ENCODE results near the gene KIAA0930.

The KIAA0930 gene

DNA sequence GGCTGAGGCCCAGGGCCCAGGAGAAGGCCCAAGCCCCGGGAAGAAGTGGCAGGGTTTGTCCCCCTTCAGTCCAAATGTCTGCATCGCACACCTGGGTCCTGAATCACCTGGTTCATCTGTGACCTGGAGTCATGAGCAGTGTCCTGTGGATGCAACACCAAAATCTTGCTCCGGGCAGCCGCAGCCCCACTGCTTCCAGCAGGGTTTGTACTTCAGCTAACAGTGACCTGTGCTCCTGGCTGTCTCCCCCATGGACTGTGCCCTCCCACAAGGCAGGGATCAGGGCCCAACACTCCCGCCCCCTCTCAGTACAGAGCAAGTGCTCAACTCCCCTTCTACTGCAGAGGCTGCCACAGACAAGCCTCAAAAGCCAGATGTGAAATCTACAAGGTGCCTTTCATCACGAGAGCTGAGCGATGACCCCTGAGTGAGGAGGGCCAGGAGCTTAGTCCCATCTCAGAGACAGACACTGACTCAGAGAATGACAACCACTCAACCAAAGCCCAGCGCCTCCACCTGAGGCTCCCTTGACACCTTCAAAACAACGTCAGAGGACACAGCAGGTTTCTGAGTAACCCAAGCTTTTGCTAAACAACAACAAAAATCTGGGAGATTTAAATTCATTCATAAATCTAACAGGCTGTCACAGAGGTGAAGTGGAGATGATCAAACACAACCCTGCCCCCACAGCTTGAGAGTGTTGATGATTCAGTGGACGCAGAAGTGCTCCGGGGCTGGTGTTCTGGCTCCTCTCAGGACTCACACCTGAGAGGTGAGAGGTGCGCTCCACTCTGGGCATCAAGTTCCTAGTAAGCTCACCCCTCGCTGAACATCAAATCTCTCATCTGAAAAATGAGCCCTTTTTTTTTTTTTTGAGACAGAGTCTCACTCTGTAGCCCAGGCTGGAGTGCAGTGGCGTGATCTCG lies 3.4 kb downstream of the KIAA0930 start:
- no peaks in the 10 kb centered on the region for H3K36me3 ChIP-seq (ENCODE audit: control insufficient read depth, insufficient read depth, low read length)
- H3K27me3 ChIP-seq (ENCODE audit: control insufficient read depth, insufficient read depth, low read length, poor library complexity, severe bottlenecking), result peaks cover 22% of the 10 kb centered on the region
- H3K27ac ChIP-seq (ENCODE audit: insufficient read depth, low read depth, low read length, poor library complexity, severe bottlenecking), result no peak overlapping the region
- peaks cover 17% of the 10 kb centered on the region for H3K4me1 ChIP-seq (ENCODE audit: control insufficient read depth, insufficient read depth, low read length)
- H3K9me3 ChIP-seq (ENCODE audit: control insufficient read depth, low read length), result no peaks in the 10 kb centered on the region
- no peak overlapping the region for H3K4me3 ChIP-seq (ENCODE audit: insufficient read depth, low read depth, low read length)
- WGBS, 2 experiments, result 90 to 91% methylated on average over 15 of the region's 15 CpGs

DNA sequence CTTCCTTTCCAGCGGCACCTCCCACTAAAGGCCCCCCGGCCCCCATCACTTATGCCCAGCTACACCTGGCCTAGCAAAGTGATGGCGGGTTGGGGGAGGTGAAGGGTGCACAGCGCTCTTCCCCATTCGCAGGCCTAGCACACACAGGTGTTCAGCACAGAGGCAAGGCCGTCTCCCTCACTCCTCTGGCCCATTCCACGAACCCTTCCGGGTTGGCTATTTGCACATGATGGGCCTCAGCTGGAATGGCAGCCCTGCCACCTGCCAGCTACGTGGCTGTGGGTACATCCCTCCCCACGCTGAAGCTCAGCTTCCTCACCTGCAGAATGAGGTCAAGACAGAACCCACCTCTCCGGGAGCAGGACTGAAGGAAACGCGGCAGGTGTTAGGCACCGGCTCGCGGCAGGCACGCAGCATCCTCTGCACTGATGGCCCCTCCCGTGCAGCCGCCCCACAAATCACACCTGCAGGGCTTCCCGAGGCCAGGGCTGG lies 4.8 kb downstream of the KIAA0930 start:
- H3K27me3 ChIP-seq (ENCODE audit: control insufficient read depth, insufficient read depth, low read length, poor library complexity, severe bottlenecking), result peaks cover 11% of the 10 kb centered on the region
- no peak overlapping the region for H3K4me3 ChIP-seq (ENCODE audit: insufficient read depth, low read depth, low read length)
- H3K9me3 ChIP-seq (ENCODE audit: control insufficient read depth, low read length), result no peaks in the 10 kb centered on the region
- H3K27ac ChIP-seq (ENCODE audit: insufficient read depth, low read depth, low read length, poor library complexity, severe bottlenecking), result no peak overlapping the region
- peaks cover 17% of the 10 kb centered on the region for H3K4me1 ChIP-seq (ENCODE audit: control insufficient read depth, insufficient read depth, low read length)
- H3K36me3 ChIP-seq (ENCODE audit: control insufficient read depth, insufficient read depth, low read length), result no peaks in the 10 kb centered on the region
- WGBS, 2 experiments, result 94% methylated on average over 20 of the region's 20 CpGs

DNA sequence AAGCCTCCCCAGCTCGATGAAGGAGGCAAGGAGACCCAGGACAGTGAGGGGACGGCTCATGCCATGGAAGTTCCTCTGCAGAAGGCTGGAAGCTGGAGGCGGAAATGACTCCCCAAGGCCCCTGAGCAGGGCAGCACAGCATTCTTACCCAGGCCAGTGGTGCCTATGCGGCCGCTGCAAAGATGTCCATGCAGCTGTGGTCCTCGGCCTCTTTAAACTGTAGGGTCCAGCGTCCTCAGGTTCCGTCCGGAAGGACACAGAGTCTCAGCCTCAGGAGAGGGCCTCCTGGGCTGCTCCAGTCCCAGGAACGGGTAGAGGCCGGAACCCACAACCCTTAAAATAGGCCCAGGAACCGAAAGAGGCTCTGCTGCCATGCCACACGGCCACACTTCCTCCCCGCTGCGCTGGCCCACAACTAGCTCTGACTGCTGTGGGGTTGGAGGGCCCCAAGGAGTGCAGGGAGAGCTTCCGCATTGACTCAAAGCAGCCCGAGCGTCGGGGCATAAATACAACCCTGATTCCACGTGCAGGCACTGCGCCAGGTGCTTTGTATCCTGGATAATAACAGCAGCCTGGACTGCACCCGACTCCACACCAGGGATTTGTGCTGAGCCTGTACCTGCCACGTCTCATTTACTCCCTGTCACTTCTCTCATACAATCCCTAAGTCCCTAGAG lies 5.5 kb downstream of the KIAA0930 start:
- H3K9me3 ChIP-seq (ENCODE audit: control insufficient read depth, low read length), result no peaks in the 10 kb centered on the region
- 93 to 96% methylated on average over 23 of the region's 23 CpGs for WGBS, 2 experiments
- H3K4me1 ChIP-seq (ENCODE audit: control insufficient read depth, insufficient read depth, low read length), result peaks cover 17% of the 10 kb centered on the region

DNA sequence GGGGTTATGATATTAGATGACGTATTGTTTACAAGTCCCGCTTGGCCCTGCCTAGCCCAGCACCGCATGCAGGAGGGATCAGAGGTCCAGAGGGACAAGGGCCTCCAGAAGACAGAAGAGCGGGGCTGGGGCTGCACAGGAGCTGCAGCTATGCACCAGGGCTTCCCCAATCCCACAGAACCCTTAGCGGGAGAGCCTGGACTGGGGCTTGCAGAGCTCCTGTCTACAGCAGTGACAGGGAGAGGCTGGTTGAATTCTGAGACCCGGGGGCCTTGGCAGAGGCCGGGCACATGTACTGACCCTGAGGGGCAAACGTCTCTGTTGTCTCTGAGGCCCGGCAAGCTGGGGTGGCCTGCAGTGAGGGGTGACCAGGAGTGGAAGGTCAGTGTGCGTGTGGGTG lies 6.9 kb downstream of the KIAA0930 start:
- H3K36me3 ChIP-seq (ENCODE audit: control insufficient read depth, insufficient read depth, low read length), result no peaks in the 10 kb centered on the region
- no peaks in the 10 kb centered on the region for H3K27me3 ChIP-seq (ENCODE audit: control insufficient read depth, insufficient read depth, low read length, poor library complexity, severe bottlenecking)

More for the DNA sequence above, 5.5 kb downstream of the KIAA0930 start:
- Histone ChIP-seq H3K27me3 (ENCODE audit: control insufficient read depth, insufficient read depth, low read length, poor library complexity, severe bottlenecking) (peaks cover 8% of the 10 kb centered on the region), H3K4me3 (ENCODE audit: insufficient read depth, low read depth, low read length) (no peak overlapping the region), H3K36me3 (ENCODE audit: control insufficient read depth, insufficient read depth, low read length) (no peaks in the 10 kb centered on the region), H3K27ac (ENCODE audit: insufficient read depth, low read depth, low read length, poor library complexity, severe bottlenecking) (no peak overlapping the region)

DNA sequence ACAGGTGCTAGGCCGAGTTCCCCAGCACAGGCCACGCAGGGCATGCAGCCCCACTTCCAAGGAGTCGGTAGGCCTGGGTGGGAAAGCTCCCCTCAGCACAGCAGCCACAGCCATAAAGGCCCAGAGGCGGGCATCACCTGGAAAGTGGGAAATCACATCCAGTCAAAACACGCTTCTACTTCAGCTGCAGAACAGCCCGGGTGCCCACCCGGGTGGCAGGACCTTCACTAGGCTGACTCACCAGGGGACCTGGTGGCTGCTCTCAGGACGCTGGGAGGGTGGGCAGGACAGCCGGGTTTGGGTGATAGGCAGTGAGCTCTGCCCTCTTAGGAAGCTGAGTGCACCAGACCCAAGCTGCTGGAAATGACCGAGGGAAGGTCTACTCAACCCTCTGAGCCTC lies 7.3 kb downstream of the KIAA0930 start:
- Histone ChIP-seq H3K27me3 (ENCODE audit: control insufficient read depth, insufficient read depth, low read length, poor library complexity, severe bottlenecking) (no peaks in the 10 kb centered on the region), H3K4me3 (ENCODE audit: insufficient read depth, low read depth, low read length) (no peak overlapping the region), H3K27ac (ENCODE audit: insufficient read depth, low read depth, low read length, poor library complexity, severe bottlenecking) (no peak overlapping the region), H3K9me3 (ENCODE audit: control insufficient read depth, low read length) (no peaks in the 10 kb centered on the region), H3K4me1 (ENCODE audit: control insufficient read depth, insufficient read depth, low read length) (peaks cover 6% of the 10 kb centered on the region), H3K36me3 (ENCODE audit: control insufficient read depth, insufficient read depth, low read length) (no peaks in the 10 kb centered on the region)
- 93 to 94% methylated on average over 10 of the region's 10 CpGs for WGBS, 2 experiments

More for the DNA sequence above, 6.9 kb downstream of the KIAA0930 start:
- Histone ChIP-seq H3K9me3 (ENCODE audit: control insufficient read depth, low read length) (no peaks in the 10 kb centered on the region), H3K4me1 (ENCODE audit: control insufficient read depth, insufficient read depth, low read length) (peaks cover 6% of the 10 kb centered on the region), H3K4me3 (ENCODE audit: insufficient read depth, low read depth, low read length) (no peak overlapping the region), H3K27ac (ENCODE audit: insufficient read depth, low read depth, low read length, poor library complexity, severe bottlenecking) (no peak overlapping the region)
- WGBS, 2 experiments, result 93 to 95% methylated on average over 10 of the region's 10 CpGs

DNA sequence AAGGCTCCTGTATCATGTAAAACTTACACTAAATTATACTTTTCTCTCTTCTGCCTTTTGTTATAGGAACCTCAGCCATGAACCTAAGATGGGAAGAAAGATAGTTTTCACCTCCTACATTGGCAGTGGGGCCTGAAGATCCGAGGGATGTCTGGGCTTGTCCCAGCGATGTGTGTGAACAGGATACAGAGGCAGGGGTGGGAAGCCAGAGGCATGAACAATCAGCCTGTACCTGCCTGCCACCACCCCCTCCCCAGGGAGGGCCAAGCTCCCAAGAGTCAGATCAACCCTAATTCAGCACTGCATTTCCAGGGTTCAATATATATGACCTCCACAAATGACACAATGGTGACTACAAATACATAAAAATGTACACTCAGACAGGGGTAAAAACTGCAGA lies 9.4 kb downstream of the KIAA0930 start:
- H3K4me1 ChIP-seq (ENCODE audit: control insufficient read depth, insufficient read depth, low read length), result peaks cover 9% of the 10 kb centered on the region
- H3K36me3 ChIP-seq (ENCODE audit: control insufficient read depth, insufficient read depth, low read length), result no peaks in the 10 kb centered on the region
- no peak overlapping the region for H3K4me3 ChIP-seq (ENCODE audit: insufficient read depth, low read depth, low read length)
- H3K9me3 ChIP-seq (ENCODE audit: control insufficient read depth, low read length), result no peaks in the 10 kb centered on the region
- 89 to 92% methylated on average over 2 of the region's 2 CpGs for WGBS, 2 experiments
- no peaks in the 10 kb centered on the region for H3K27me3 ChIP-seq (ENCODE audit: control insufficient read depth, insufficient read depth, low read length, poor library complexity, severe bottlenecking)
- no peak overlapping the region for H3K27ac ChIP-seq (ENCODE audit: insufficient read depth, low read depth, low read length, poor library complexity, severe bottlenecking)

DNA sequence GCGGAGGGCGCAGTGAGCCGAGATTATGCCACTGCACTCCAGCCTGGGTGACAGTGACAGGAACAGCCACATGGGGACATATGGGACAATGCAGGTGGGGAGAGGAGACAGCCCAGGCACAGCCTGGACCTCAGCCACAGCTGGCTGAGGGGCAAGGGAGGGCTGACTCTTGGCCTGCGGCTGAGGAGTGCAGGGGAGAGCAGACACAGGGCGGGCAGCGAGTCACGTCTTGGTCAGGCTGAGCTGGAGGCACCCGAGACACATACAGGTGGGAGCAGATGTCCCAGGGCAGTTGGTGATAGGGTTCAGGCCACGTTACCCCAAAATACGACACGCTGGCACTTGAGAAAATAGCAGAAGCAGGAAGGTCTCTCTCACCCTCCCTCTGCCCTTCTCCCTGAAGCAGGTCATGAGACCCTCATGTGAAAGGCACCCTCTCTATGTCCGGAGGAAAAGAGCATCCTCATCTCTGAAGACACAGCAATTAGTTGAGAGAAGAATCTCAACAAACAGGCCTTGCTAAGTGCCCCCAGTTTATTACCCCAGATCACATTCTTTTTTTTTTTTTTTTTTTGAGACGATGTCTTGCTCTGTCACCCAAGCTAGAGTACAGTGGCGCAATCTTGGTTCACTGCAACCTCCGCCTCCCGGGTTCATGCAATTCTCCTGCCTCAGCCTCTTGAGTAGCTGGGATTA lies 10.5 kb downstream of the KIAA0930 start:
- Histone ChIP-seq H3K4me3 (ENCODE audit: insufficient read depth, low read depth, low read length) (no peak overlapping the region), H3K9me3 (ENCODE audit: control insufficient read depth, low read length) (no peaks in the 10 kb centered on the region), H3K27me3 (ENCODE audit: control insufficient read depth, insufficient read depth, low read length, poor library complexity, severe bottlenecking) (no peaks in the 10 kb centered on the region), H3K36me3 (ENCODE audit: control insufficient read depth, insufficient read depth, low read length) (no peaks in the 10 kb centered on the region), H3K4me1 (ENCODE audit: control insufficient read depth, insufficient read depth, low read length) (peaks cover 20% of the 10 kb centered on the region), H3K27ac (ENCODE audit: insufficient read depth, low read depth, low read length, poor library complexity, severe bottlenecking) (no peak overlapping the region)
- 84 to 88% methylated on average over 16 of the region's 16 CpGs for WGBS, 2 experiments

DNA sequence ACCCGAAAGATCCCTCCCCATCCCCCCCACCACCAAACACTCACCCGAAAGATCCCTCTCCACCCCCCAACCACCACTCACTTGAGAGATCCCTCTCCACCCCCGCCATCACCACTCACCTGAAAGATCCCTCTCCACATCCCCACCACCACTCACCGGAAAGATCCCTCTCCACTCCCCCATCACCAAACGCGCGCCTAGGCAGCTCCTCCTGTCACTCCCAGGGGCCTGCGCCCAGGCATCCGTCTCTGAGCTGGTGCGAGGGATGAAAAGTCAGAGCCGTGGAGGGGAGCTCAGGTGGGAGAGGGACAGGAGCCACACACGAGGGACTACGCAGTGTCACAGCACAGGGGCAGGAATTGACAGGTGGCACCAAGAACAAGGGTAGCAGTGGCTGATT lies 11.5 kb downstream of the KIAA0930 start:
- H3K9me3 ChIP-seq (ENCODE audit: control insufficient read depth, low read length), result no peaks in the 10 kb centered on the region
- H3K4me3 ChIP-seq (ENCODE audit: insufficient read depth, low read depth, low read length), result no peak overlapping the region
- 90% methylated on average over 10 to 11 of the region's 13 CpGs for WGBS, 2 experiments
- H3K4me1 ChIP-seq (ENCODE audit: control insufficient read depth, insufficient read depth, low read length), result peaks cover 27% of the 10 kb centered on the region
- H3K36me3 ChIP-seq (ENCODE audit: control insufficient read depth, insufficient read depth, low read length), result no peaks in the 10 kb centered on the region
- no peaks in the 10 kb centered on the region for H3K27me3 ChIP-seq (ENCODE audit: control insufficient read depth, insufficient read depth, low read length, poor library complexity, severe bottlenecking)
- no peak overlapping the region for H3K27ac ChIP-seq (ENCODE audit: insufficient read depth, low read depth, low read length, poor library complexity, severe bottlenecking)

DNA sequence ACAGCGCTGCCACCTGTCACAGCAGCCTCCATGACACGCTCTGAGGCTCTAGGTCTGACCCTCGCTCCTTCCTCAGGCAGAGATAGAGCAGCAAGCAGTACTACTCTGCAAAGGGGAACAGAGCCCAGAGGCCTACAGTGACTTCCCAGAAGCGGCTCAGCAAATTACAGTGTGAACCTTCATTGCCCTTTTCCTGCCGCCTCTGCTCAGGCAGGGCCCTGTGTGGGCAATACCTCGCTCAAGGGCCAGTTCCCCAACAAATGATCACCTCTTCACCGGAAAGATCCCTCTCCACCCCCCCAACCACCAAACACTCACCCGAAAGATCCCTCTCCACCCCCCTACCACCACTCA lies 12.3 kb downstream of the KIAA0930 start:
- Histone ChIP-seq H3K9me3 (ENCODE audit: control insufficient read depth, low read length) (no peaks in the 10 kb centered on the region), H3K36me3 (ENCODE audit: control insufficient read depth, insufficient read depth, low read length) (no peaks in the 10 kb centered on the region), H3K27me3 (ENCODE audit: control insufficient read depth, insufficient read depth, low read length, poor library complexity, severe bottlenecking) (no peaks in the 10 kb centered on the region), H3K4me3 (ENCODE audit: insufficient read depth, low read depth, low read length) (no peak overlapping the region), H3K27ac (ENCODE audit: insufficient read depth, low read depth, low read length, poor library complexity, severe bottlenecking) (no peak overlapping the region), H3K4me1 (ENCODE audit: control insufficient read depth, insufficient read depth, low read length) (peaks cover 27% of the 10 kb centered on the region)
- WGBS, 2 experiments, result 90 to 92% methylated on average over 8 of the region's 8 CpGs
